Measurements from ENCODE around the gene KANSL1. TPM values are rescaled to one million over a fixed set of nuclear protein-coding genes. Genes with fewer than 3 reads are reported as not detected.

KANSL1 gene
- total and polyA plus RNA-seq, 9 of the 15 experiments (the other 6 are each of a cell fraction or from before 2014, with no cell fraction given), result 3.6 to 55.4 (median 31.8) TPM

- no peaks in the 10 kb centered on the region for H4K20me1 ChIP-seq (replicated peaks; ENCODE audit: control insufficient read depth, insufficient read depth, low read length)
- no TSS peak for BruUV-seq (replicated peaks)
- in situ Hi-C loops (cut with MboI), result no loop called here
- H3K4me2 ChIP-seq (ENCODE audit: insufficient read depth, low read length), result no peak overlapping the region
- POLR2A ChIA-PET, result interaction anchor here (0.6 kb wide), 1 partner anchor 22 kb away, joined by 5 read pairs; no protein-coding TSS in a partner anchor
- H3K9ac ChIP-seq (ENCODE audit: insufficient read depth in 1 of 2, low read depth in 2 of 2, low read length in 2 of 2), result no peak overlapping the region
- TF ChIP-seq BRF2 (IDR thresholded peaks at IDR 0.05; ENCODE audit: borderline replicate concordance, insufficient read depth, insufficient read length) (no peak), CEBPB (tag; IDR thresholded peaks at IDR 0.05) (peak; percentile 24; the same call in 1 of the 2 replicates)
- H3K27ac ChIP-seq (ENCODE audit: extremely low read depth, low read depth, low read length), result no peak overlapping the region
- no peak overlapping the region for H3K4me3 ChIP-seq
- H3K27me3 ChIP-seq (ENCODE audit: control insufficient read depth in 2 of 2, insufficient read depth in 2 of 2, low read length in 2 of 2), result no peaks in the 10 kb centered on the region
- peaks cover 28% of the 10 kb centered on the region for H3K36me3 ChIP-seq (ENCODE audit: control insufficient read depth, insufficient read depth, low read length)
- ATAC-seq (no peak), FAIRE-seq (no peak), DNase-seq (ENCODE audit: extremely low read depth in 1 of 4, low spot score in 3 of 4) (no peak)
- H3K9me3 ChIP-seq (replicated peaks; ENCODE audit: control insufficient read depth, insufficient read depth, low read depth, low read length), result no peaks in the 10 kb centered on the region
- H2AFZ ChIP-seq (ENCODE audit: low read depth, low read length), result no peak overlapping the region
- CTCF ChIA-PET (ENCODE audit: low intra/inter-chr PET ratio), result no interaction called here
- no peaks in the 10 kb centered on the region for H3K9me1 ChIP-seq (ENCODE audit: control insufficient read depth, insufficient read depth, low read length)
- H3K79me2 ChIP-seq (ENCODE audit: control insufficient read depth, insufficient read depth, low read length), result peaks cover 92% of the 10 kb centered on the region
- intact Hi-C loops (cut with micrococcal nuclease), result no loop called here
- WGBS (ENCODE audit: insufficient coverage, low coverage, missing lambda C conversion rate), result 100% methylated on average over 1 of the region's 1 CpG
- peaks cover 14 to 26% of the 10 kb centered on the region in 2 experiments for H3K4me1 ChIP-seq (replicated peaks in 1 of 2; ENCODE audit: control insufficient read depth in 2 of 2, insufficient read depth in 2 of 2, low read length in 2 of 2)
Observed at GRCh38 chr17:46074540-46074939, 118.7 kb downstream of the KANSL1 start.

DNA sequence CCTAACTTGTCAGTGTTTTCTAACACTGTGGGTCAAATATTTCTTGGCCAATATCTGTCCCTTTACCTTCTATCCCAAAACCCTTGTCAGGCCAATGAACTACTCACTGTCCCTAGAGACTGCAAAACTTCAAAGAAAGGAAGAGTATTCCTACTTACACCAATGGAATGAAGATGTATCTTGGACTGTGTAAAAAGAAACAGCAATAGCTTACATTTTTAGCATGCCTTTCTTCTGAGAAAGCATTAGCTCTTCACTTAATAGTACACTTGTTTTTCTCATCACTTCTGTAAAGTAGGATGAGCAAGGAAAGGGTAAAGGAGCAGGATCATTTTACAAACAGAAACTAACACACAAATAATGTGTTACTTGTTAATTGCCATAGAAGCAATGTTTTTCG lies 120.2 kb downstream of the KANSL1 start:
- H3K9me3 ChIP-seq (replicated peaks; ENCODE audit: control insufficient read depth, insufficient read depth, low read depth, low read length), result no peaks in the 10 kb centered on the region
- no peak for FAIRE-seq
- H2AFZ ChIP-seq (ENCODE audit: low read depth, low read length), result no peak overlapping the region
- BruUV-seq (replicated peaks), result no TSS peak
- no peak overlapping the region for H3K4me3 ChIP-seq
- no peak overlapping the region for H3K27ac ChIP-seq (ENCODE audit: extremely low read depth, low read depth, low read length)
- no peaks in the 10 kb centered on the region for H3K27me3 ChIP-seq (ENCODE audit: control insufficient read depth in 2 of 2, insufficient read depth in 2 of 2, low read length in 2 of 2)
- H3K79me2 ChIP-seq (ENCODE audit: control insufficient read depth, insufficient read depth, low read length), result peaks cover 76% of the 10 kb centered on the region
- ChIA-PET CTCF (ENCODE audit: low intra/inter-chr PET ratio) (no interaction called here), POLR2A (interaction anchor here (0.6 kb wide), 1 partner anchor 44 kb away, joined by 3 read pairs; no protein-coding TSS in a partner anchor)
- no peaks in the 10 kb centered on the region for H4K20me1 ChIP-seq (replicated peaks; ENCODE audit: control insufficient read depth, insufficient read depth, low read length)
- DNase-seq (ENCODE audit: extremely low read depth in 1 of 4, low spot score in 3 of 4), result no peak
- intact Hi-C loops (cut with micrococcal nuclease) (no loop called here), in situ Hi-C loops (cut with MboI) (no loop called here)
- no peak for ATAC-seq
- H3K36me3 ChIP-seq (ENCODE audit: control insufficient read depth, insufficient read depth, low read length), result peaks cover 26% of the 10 kb centered on the region
- no peak overlapping the region for H3K9ac ChIP-seq (ENCODE audit: insufficient read depth in 1 of 2, low read depth in 2 of 2, low read length in 2 of 2)
- peaks cover 8 to 10% of the 10 kb centered on the region in 2 experiments; a peak in 4 of 5 replicates for H3K4me1 ChIP-seq (replicated peaks in 1 of 2; ENCODE audit: control insufficient read depth in 2 of 2, insufficient read depth in 2 of 2, low read length in 2 of 2)
- H3K4me2 ChIP-seq (ENCODE audit: insufficient read depth, low read length), result no peak overlapping the region
- WGBS (ENCODE audit: insufficient coverage, low coverage, missing lambda C conversion rate), result 100% methylated on average over 1 of the region's 1 CpG
- H3K9me1 ChIP-seq (ENCODE audit: control insufficient read depth, insufficient read depth, low read length), result no peaks in the 10 kb centered on the region
- TF ChIP-seq RBM25 (IDR thresholded peaks at IDR 0.05; ENCODE audit: low read depth, low read length, severe bottlenecking), result no peak
- no peak for TF ChIP-seq THAP7 (CRISPR knock-in tag; IDR thresholded peaks at IDR 0.05)
- TF ChIP-seq, protein P1, sequence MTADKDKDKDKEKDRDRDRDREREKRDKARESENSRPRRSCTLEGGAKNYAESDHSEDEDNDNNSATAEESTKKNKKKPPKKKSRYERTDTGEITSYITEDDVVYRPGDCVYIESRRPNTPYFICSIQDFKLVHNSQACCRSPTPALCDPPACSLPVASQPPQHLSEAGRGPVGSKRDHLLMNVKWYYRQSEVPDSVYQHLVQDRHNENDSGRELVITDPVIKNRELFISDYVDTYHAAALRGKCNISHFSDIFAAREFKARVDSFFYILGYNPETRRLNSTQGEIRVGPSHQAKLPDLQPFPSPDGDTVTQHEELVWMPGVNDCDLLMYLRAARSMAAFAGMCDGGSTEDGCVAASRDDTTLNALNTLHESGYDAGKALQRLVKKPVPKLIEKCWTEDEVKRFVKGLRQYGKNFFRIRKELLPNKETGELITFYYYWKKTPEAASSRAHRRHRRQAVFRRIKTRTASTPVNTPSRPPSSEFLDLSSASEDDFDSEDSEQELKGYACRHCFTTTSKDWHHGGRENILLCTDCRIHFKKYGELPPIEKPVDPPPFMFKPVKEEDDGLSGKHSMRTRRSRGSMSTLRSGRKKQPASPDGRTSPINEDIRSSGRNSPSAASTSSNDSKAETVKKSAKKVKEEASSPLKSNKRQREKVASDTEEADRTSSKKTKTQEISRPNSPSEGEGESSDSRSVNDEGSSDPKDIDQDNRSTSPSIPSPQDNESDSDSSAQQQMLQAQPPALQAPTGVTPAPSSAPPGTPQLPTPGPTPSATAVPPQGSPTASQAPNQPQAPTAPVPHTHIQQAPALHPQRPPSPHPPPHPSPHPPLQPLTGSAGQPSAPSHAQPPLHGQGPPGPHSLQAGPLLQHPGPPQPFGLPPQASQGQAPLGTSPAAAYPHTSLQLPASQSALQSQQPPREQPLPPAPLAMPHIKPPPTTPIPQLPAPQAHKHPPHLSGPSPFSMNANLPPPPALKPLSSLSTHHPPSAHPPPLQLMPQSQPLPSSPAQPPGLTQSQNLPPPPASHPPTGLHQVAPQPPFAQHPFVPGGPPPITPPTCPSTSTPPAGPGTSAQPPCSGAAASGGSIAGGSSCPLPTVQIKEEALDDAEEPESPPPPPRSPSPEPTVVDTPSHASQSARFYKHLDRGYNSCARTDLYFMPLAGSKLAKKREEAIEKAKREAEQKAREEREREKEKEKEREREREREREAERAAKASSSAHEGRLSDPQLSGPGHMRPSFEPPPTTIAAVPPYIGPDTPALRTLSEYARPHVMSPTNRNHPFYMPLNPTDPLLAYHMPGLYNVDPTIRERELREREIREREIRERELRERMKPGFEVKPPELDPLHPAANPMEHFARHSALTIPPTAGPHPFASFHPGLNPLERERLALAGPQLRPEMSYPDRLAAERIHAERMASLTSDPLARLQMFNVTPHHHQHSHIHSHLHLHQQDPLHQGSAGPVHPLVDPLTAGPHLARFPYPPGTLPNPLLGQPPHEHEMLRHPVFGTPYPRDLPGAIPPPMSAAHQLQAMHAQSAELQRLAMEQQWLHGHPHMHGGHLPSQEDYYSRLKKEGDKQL (CRISPR knock-in tag; IDR thresholded peaks at IDR 0.05; ENCODE audit: borderline replicate concordance), result no peak
- no peak for TF ChIP-seq CBX3 (IDR thresholded peaks at IDR 0.05; ENCODE audit: borderline replicate concordance in 1 of 2, low read length in 2 of 2)
- no peak for TF ChIP-seq RUNX1 (IDR thresholded peaks at IDR 0.05; ENCODE audit: low read depth)
- no peak for TF ChIP-seq TCF7 (IDR thresholded peaks at IDR 0.05; ENCODE audit: borderline replicate concordance)
- no peak for TF ChIP-seq MECOM (CRISPR knock-in tag; IDR thresholded peaks at IDR 0.05)

All from K562 (cell line).